Liver (tissue), 3 donors: ENCODE data around the gene SPATA16.

ENCODE experiments used
- ATF3 ChIP-seq: IDR thresholded peaks from 2 replicates; pipeline ENCODE4 v1.6.1; 2016; ENCODE audit warnings: antibody characterized with exemption
- EGR1 ChIP-seq, 2 donors: IDR thresholded peaks; 2 replicates each; pipeline ENCODE4 v1.6.1; 2016 to 2018; ENCODE audit warnings: antibody characterized with exemption in 2 of 2, low read depth in 2 of 2
- FOXA1 ChIP-seq: IDR thresholded peaks from 2 replicates; pipeline ENCODE4 v1.6.1; 2016; ENCODE audit warnings: antibody characterized with exemption
- FOXA2 ChIP-seq: IDR thresholded peaks from 2 replicates; pipeline ENCODE4 v1.6.1; 2016; ENCODE audit warnings: antibody characterized with exemption
- GABPA ChIP-seq, 2 donors: IDR thresholded peaks in 1 of 2; conservative IDR thresholded peaks in 1 of 2; 2 replicates each; pipeline ENCODE4 v1.6.1; 2016; ENCODE audit warnings: antibody characterized with exemption in 2 of 2, mild to moderate bottlenecking in 1 of 2, moderate library complexity in 1 of 2
- HNF4G ChIP-seq: IDR thresholded peaks from 2 replicates; pipeline ENCODE4 v1.6.1; 2016; ENCODE audit warnings: antibody characterized with exemption
- RAD21 ChIP-seq, 2 donors: IDR thresholded peaks; 2 replicates each; pipeline ENCODE4 v1.6.1; 2016; ENCODE audit warnings: antibody characterized with exemption in 2 of 2, mild to moderate bottlenecking in 2 of 2
- RXRA ChIP-seq, 2 donors: IDR thresholded peaks; 2 replicates each; pipeline ENCODE4 v1.6.1; 2017 to 2018; ENCODE audit warnings: antibody characterized with exemption in 2 of 2, mild to moderate bottlenecking in 1 of 2
- SP1 ChIP-seq: IDR thresholded peaks from 2 replicates; pipeline ENCODE4 v1.6.1; 2018; ENCODE audit warnings: antibody characterized with exemption, mild to moderate bottlenecking
- YY1 ChIP-seq: IDR thresholded peaks from 2 replicates; pipeline ENCODE4 v1.6.1; 2016; ENCODE audit warnings: antibody characterized with exemption, mild to moderate bottlenecking
- TF ChIP-seq, protein P1 (sequence below): fragments of 150-350 bp; IDR thresholded peaks from 2 replicates; pipeline ENCODE4 v1.5.1; 2017; ENCODE audit warnings: improper control_type of control experiment, low read depth, low read length; ENCODE audit not compliant: missing input control
- TF ChIP-seq, protein P2 (sequence below): IDR thresholded peaks from 2 replicates; pipeline ENCODE4 v1.6.1; 2016; ENCODE audit warnings: antibody characterized with exemption
- TF ChIP-seq, protein P3 (sequence below): IDR thresholded peaks from 2 replicates; pipeline ENCODE4 v1.6.1; 2016; ENCODE audit warnings: antibody characterized with exemption, mild to moderate bottlenecking
- TF ChIP-seq, protein P4 (sequence below): IDR thresholded peaks from 2 replicates; pipeline ENCODE4 v1.6.1; 2016; ENCODE audit warnings: antibody characterized with exemption
- donor health status: healthy.
- donor health status: healthy.

DNA sequence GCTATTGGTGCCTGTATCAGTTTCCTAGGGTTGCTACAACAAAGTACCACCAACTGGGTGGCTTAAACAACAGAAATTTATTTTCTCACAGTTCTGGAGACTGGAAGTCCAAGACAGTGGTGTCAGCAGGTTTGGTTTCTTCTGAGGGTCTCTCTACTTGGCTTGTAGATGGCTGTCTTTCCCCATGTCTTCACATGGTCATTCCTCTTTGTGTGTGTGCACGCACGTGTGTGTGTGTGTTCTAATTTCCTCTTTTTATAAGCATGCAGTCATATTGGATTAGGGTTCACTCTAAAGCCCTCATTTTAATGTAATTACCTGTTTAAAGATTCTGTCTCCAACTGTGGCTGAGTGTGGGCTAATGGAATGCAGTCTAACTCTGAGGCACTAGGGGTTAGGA lies 182.5 kb downstream of the SPATA16 start:
- TF ChIP-seq, protein P1, sequence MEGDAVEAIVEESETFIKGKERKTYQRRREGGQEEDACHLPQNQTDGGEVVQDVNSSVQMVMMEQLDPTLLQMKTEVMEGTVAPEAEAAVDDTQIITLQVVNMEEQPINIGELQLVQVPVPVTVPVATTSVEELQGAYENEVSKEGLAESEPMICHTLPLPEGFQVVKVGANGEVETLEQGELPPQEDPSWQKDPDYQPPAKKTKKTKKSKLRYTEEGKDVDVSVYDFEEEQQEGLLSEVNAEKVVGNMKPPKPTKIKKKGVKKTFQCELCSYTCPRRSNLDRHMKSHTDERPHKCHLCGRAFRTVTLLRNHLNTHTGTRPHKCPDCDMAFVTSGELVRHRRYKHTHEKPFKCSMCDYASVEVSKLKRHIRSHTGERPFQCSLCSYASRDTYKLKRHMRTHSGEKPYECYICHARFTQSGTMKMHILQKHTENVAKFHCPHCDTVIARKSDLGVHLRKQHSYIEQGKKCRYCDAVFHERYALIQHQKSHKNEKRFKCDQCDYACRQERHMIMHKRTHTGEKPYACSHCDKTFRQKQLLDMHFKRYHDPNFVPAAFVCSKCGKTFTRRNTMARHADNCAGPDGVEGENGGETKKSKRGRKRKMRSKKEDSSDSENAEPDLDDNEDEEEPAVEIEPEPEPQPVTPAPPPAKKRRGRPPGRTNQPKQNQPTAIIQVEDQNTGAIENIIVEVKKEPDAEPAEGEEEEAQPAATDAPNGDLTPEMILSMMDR = no peak
- TF ChIP-seq YY1 = no peak
- no peak for TF ChIP-seq GABPA (IDR thresholded peaks at IDR 0.05 in 1 of 2, conservative IDR thresholded peaks at IDR 0.05 in 1 of 2)
- no peak for TF ChIP-seq FOXA2
- TF ChIP-seq, protein P2, sequence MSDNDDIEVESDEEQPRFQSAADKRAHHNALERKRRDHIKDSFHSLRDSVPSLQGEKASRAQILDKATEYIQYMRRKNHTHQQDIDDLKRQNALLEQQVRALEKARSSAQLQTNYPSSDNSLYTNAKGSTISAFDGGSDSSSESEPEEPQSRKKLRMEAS = no peak
- TF ChIP-seq, protein P3, sequence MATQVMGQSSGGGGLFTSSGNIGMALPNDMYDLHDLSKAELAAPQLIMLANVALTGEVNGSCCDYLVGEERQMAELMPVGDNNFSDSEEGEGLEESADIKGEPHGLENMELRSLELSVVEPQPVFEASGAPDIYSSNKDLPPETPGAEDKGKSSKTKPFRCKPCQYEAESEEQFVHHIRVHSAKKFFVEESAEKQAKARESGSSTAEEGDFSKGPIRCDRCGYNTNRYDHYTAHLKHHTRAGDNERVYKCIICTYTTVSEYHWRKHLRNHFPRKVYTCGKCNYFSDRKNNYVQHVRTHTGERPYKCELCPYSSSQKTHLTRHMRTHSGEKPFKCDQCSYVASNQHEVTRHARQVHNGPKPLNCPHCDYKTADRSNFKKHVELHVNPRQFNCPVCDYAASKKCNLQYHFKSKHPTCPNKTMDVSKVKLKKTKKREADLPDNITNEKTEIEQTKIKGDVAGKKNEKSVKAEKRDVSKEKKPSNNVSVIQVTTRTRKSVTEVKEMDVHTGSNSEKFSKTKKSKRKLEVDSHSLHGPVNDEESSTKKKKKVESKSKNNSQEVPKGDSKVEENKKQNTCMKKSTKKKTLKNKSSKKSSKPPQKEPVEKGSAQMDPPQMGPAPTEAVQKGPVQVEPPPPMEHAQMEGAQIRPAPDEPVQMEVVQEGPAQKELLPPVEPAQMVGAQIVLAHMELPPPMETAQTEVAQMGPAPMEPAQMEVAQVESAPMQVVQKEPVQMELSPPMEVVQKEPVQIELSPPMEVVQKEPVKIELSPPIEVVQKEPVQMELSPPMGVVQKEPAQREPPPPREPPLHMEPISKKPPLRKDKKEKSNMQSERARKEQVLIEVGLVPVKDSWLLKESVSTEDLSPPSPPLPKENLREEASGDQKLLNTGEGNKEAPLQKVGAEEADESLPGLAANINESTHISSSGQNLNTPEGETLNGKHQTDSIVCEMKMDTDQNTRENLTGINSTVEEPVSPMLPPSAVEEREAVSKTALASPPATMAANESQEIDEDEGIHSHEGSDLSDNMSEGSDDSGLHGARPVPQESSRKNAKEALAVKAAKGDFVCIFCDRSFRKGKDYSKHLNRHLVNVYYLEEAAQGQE = no peak
- TF ChIP-seq FOXA1 = no peak
- TF ChIP-seq HNF4G = no peak
- no peak for TF ChIP-seq RXRA (IDR thresholded peaks at IDR 0.05)
- TF ChIP-seq RAD21 (IDR thresholded peaks at IDR 0.05) = no peak
- TF ChIP-seq, protein P4, sequence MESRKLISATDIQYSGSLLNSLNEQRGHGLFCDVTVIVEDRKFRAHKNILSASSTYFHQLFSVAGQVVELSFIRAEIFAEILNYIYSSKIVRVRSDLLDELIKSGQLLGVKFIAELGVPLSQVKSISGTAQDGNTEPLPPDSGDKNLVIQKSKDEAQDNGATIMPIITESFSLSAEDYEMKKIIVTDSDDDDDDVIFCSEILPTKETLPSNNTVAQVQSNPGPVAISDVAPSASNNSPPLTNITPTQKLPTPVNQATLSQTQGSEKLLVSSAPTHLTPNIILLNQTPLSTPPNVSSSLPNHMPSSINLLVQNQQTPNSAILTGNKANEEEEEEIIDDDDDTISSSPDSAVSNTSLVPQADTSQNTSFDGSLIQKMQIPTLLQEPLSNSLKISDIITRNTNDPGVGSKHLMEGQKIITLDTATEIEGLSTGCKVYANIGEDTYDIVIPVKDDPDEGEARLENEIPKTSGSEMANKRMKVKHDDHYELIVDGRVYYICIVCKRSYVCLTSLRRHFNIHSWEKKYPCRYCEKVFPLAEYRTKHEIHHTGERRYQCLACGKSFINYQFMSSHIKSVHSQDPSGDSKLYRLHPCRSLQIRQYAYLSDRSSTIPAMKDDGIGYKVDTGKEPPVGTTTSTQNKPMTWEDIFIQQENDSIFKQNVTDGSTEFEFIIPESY = no peak
- TF ChIP-seq SP1 = no peak
- TF ChIP-seq EGR1 (IDR thresholded peaks at IDR 0.05; ENCODE audit: low read depth in 2 of 2) = no peak
- TF ChIP-seq ATF3 = no peak
